ENCODE data around the gene FSIP1. TPM values are rescaled to one million over a fixed set of nuclear protein-coding genes. Genes with fewer than 3 reads are reported as not detected.

The FSIP1 gene
- total and polyA plus RNA-seq, 8 donors, result 0.38 to 2.7 (median 0.83) TPM

- ATAC-seq (peak; percentile 59), DNase-seq (peak in 3 of 4 donors; percentile 70 to 85 (median 76))
- H3K27ac ChIP-seq, result peak overlapping the region; percentile 67 to 91
- no peaks in the 10 kb centered on the region for H3K9me3 ChIP-seq
- H3K27me3 ChIP-seq, result peaks cover 0 to 51% of the 10 kb centered on the region in 2 donors
- peak in 1 of 2 donors; percentile 18 for TF ChIP-seq CTCF (IDR thresholded peaks at IDR 0.05)
- peak overlapping the region; percentile 47 to 54 for H3K4me3 ChIP-seq
- peaks cover 3 to 45% of the 10 kb centered on the region in 2 donors for H3K4me1 ChIP-seq
- intact Hi-C loops (cut with DNase I), result loop anchor here in 1 of 2 donors (10.0 kb wide), 2 partner anchors 173 to 407 kb away; no protein-coding TSS in a partner anchor
- peaks cover 0 to 44% of the 10 kb centered on the region in 2 donors for H3K36me3 ChIP-seq
Measured at GRCh38 chr15:39581793-39582285, 200.8 kb downstream of the FSIP1 start.

GRCh38 chr15:39581242-39581792 lies 201.3 kb downstream of the FSIP1 start:
- Histone ChIP-seq H3K36me3 (peaks cover 0 to 38% of the 10 kb centered on the region in 2 donors), H3K27ac (peak overlapping the region; percentile 67 to 91), H3K4me3 (peak overlapping the region; percentile 47 to 54), H3K27me3 (peaks cover 0 to 57% of the 10 kb centered on the region in 2 donors), H3K4me1 (peaks cover 3 to 45% of the 10 kb centered on the region in 2 donors), H3K9me3 (no peaks in the 10 kb centered on the region)
- no peak for ATAC-seq
- DNase-seq, result peak in 1 of 4 donors; percentile 45
- intact Hi-C loops (cut with DNase I), result loop anchor here in 1 of 2 donors (10.0 kb wide), 2 partner anchors 173 to 407 kb away; no protein-coding TSS in a partner anchor
- no peak for TF ChIP-seq CTCF (IDR thresholded peaks at IDR 0.05)

- peak in 1 of 2 donors; percentile 36 for TF ChIP-seq CTCF (IDR thresholded peaks at IDR 0.05)
- peak; percentile 90 to 95 (median 91) for DNase-seq
- H3K27me3 ChIP-seq, result peaks cover 0 to 59% of the 10 kb centered on the region in 2 donors
- intact Hi-C loops (cut with DNase I), result loop anchor here in 1 of 2 donors (10.0 kb wide), 2 partner anchors 174 to 406 kb away; no protein-coding TSS in a partner anchor
- H3K9me3 ChIP-seq, result no peaks in the 10 kb centered on the region
- H3K27ac ChIP-seq, result peak within 1 kb of the TSS; percentile 67 to 91
- peaks cover 0 to 32% of the 10 kb centered on the region in 2 donors for H3K36me3 ChIP-seq
- H3K4me1 ChIP-seq, result peaks cover 3 to 45% of the 10 kb centered on the region in 2 donors
- H3K4me3 ChIP-seq, result peak within 1 kb of the TSS; percentile 47 to 54
- peak; percentile 79 for ATAC-seq
Measured at GRCh38 chr15:39580485-39581241, 202.0 kb downstream of the FSIP1 start, which contains the start of gene THBS1. THBS1 (plus strand) TSS chr15:39581079; CDS start chr15:39581858, 779 bp downstream.

GRCh38 chr15:39580117-39580484 lies 202.5 kb downstream of the FSIP1 start:
- H3K27me3 ChIP-seq, result peaks cover 0 to 59% of the 10 kb centered on the region in 2 donors
- ATAC-seq (peak; percentile 91), DNase-seq (peak; percentile 90 to 98 (median 93))
- H3K4me1 ChIP-seq, result peaks cover 3 to 45% of the 10 kb centered on the region in 2 donors
- peak overlapping the region; percentile 47 to 54 for H3K4me3 ChIP-seq
- intact Hi-C loops (cut with DNase I), result loop anchor here in 1 of 2 donors (10.0 kb wide), 2 partner anchors 175 to 405 kb away; no protein-coding TSS in a partner anchor
- no peaks in the 10 kb centered on the region for H3K9me3 ChIP-seq
- peak; percentile 93 to 99 for TF ChIP-seq CTCF (IDR thresholded peaks at IDR 0.05)
- peaks cover 0 to 26% of the 10 kb centered on the region in 2 donors for H3K36me3 ChIP-seq
- H3K27ac ChIP-seq, result peak overlapping the region; percentile 67 to 91

All from left lung (tissue), 10 donors.